ENCODE measurements around the gene PRKCE.

DNA sequence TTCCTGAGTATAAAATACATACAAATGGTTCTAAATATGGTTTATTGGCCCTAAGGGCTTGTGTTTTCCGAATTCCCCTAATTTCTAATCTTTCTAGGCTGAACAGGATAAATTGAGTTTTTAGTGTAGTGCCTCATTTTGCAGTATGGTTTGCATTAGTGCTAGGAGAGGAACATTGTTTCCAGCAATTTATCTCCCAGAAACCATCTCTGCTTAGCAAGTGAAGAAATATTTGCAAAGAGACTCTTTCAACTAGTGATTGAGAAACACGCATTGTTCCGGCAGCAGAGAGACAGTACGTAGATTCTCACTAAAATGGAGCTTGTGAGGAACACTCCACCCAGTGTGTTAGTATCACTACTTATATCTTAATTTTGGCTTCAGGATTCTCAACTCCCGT, 468.0 kb downstream of the PRKCE start:
- no peak for TF ChIP-seq TAF1 (IDR thresholded peaks at IDR 0.05; ENCODE audit: borderline replicate concordance, low read depth, low read length)
- no peak for TF ChIP-seq POLR2A (IDR thresholded peaks at IDR 0.05; ENCODE audit: low read depth, low read length)
- TF ChIP-seq POLR2AphosphoS5 (IDR thresholded peaks at IDR 0.05; ENCODE audit: low read depth, low read length): no peak
